Stimulated activated CD4-positive, alpha-beta T cell treated with anti-CD3 and anti-CD28 coated beads, TNF-alpha, amount 100 ng/mL, for 24 hours (primary cell): Measurements from ENCODE around the gene EIF4EBP2.

Experiments
- DNase-seq, 3 experiments: peaks; one replicate each; pipeline ENCODE4 v3.0.0-alpha.2; 2020; ENCODE audit warnings: low read depth in 3 of 3

EIF4EBP2 gene

GRCh38 chr10:70404036-70404786 is at the start of gene EIF4EBP2:
TSS of gene EIF4EBP2 (plus strand) at chr10:70404145. CDS start at chr10:70404402, 257 bp downstream.
- DNase-seq: peak; percentile 99

- DNase-seq: no peak
Measured at GRCh38 chr10:70354556-70354955, 49.4 kb upstream of the EIF4EBP2 start.

GRCh38 chr10:70355051-70356021 is 48.6 kb upstream of the EIF4EBP2 start:
- no peak for DNase-seq

GRCh38 chr10:70357565-70357964 is 46.4 kb upstream of the EIF4EBP2 start:
- DNase-seq: no peak

- DNase-seq: no peak
Measured at GRCh38 chr10:70358446-70358845, 45.5 kb upstream of the EIF4EBP2 start.

- DNase-seq: no peak
Measured at GRCh38 chr10:70359017-70359550, 44.9 kb upstream of the EIF4EBP2 start.

- DNase-seq: no peak
Measured at GRCh38 chr10:70360215-70360614, 43.7 kb upstream of the EIF4EBP2 start.

GRCh38 chr10:70362328-70362727 is 41.6 kb upstream of the EIF4EBP2 start:
- no peak for DNase-seq

GRCh38 chr10:70363292-70363691 is 40.7 kb upstream of the EIF4EBP2 start:
- no peak for DNase-seq

GRCh38 chr10:70363971-70364771 is 39.8 kb upstream of the EIF4EBP2 start:
- DNase-seq: peak; percentile 72 to 79 (median 72)

GRCh38 chr10:70364772-70365091 is 39.2 kb upstream of the EIF4EBP2 start:
- no peak for DNase-seq

- DNase-seq: no peak
Measured at GRCh38 chr10:70367195-70367796, 36.6 kb upstream of the EIF4EBP2 start.

GRCh38 chr10:70368774-70369482 is 35.0 kb upstream of the EIF4EBP2 start:
- no peak for DNase-seq

- no peak for DNase-seq
Measured at GRCh38 chr10:70369498-70370018, 34.4 kb upstream of the EIF4EBP2 start.

GRCh38 chr10:70370766-70371165 is 33.2 kb upstream of the EIF4EBP2 start:
- no peak for DNase-seq

GRCh38 chr10:70371846-70372245 is 32.1 kb upstream of the EIF4EBP2 start:
- no peak for DNase-seq

- no peak for DNase-seq
Measured at GRCh38 chr10:70374775-70375614, 28.9 kb upstream of the EIF4EBP2 start.

- DNase-seq: no peak
Measured at GRCh38 chr10:70376436-70377378, 27.2 kb upstream of the EIF4EBP2 start.
